Kidney tubule cell (primary cell): ENCODE results near the gene DLGAP4.

Experiments
- DNase-seq: peaks from one replicate; pipeline ENCODE4 v3.0.0-alpha.2; 2018; ENCODE audit warnings: low spot score

DLGAP4 gene

GRCh38 chr20:36308986-36309385, 2.8 kb downstream of the DLGAP4 start:
- no peak for DNase-seq

DNA sequence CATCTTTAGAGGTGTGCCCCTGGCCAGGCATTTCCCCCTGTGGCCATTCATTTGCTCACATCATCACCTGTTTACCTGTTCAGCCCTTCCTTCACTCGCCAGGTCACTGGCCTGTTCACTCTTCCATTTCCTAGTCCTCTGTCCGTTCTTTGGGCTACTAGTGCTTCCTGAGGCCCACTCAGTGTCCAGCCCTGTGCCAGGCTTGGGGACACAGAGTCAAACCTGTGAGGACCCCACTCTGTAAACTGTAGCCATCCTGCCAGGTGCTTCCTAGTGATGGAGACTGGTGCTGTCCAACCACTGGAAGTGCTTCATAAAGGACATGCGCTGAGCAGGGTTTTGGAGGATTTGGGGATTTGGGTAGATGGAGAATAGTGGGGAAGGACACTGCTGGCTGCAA, 3.5 kb downstream of the DLGAP4 start:
- DNase-seq: no peak

GRCh38 chr20:36310215-36310981, 4.3 kb downstream of the DLGAP4 start:
- DNase-seq: no peak

DNA sequence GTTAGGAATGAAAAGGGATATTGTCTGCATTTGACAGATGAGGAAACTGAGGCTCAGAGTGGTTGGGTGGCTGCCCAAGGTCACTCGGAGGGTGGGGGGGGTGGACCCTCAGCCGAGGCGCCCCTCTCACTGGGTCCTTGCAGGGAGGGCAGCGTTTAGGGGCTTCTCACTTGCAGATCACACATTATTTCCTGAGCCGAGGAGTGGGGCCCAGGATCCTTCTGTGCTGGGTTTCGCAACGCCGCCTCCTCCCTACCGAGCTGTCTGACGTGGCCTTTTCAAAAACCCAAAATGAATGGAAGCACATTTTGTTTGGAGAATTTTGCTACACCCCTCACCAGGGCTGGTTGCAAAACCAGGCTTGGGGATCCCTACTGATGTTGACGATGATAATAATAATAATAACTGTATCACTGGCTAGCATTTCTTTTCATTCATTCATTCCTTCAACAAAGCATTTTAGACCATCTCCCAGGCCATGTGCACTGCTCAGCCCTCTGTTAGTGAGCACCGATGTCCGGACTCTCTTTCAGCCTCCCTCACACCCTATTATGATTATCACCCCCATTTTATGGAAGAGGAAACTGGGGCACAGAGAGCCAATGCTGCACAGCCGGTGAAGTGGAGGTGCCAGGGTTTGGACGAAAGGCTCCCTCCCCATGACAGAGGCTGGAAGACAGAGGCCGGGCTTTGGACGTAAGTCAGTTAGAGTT, 5.2 kb downstream of the DLGAP4 start:
- no peak for DNase-seq

DNA sequence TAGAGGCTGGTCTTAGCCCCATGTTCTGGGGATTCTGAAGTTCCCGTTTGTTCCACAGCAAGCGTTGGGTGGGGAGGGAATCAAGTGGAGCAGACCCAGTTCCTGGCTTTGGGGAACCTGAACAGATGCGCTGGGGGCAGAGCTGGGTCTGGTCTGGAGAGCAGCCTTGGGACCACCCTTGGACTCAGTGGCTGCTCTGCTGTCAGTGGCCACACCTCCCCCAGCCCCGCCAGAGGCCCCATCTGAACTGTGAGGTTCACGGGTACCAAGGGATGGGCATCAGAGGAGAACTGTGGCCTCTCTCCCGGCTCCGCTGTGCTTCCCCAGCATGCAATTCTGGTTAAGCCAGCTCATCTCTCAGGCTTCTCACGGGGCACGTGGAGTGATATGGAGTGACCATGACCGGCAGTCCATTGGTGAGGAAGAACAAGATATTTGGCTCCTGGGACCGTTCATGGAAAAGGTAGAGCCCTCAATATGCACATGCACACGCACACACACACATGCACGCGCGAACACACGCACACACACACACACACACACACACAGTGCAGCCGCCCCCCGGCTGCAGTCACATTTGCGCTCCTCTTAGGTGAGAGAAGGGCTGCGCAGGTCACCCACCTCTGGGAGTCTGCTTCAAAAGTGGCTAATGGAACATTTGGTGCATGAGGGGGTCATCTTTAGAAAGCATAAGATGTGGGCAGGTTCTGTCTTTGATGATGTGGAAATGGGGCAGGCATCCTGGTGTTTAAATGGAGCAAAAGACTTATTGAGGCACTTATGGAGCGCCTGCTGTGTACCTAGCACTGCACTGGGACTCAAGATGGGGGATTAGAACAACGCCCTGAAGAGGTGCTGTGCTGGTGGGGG, 6.0 kb downstream of the DLGAP4 start:
- DNase-seq: no peak

GRCh38 chr20:36312724-36313441, 6.7 kb downstream of the DLGAP4 start:
- no peak for DNase-seq

GRCh38 chr20:36313476-36313875, 7.3 kb downstream of the DLGAP4 start:
- no peak for DNase-seq

GRCh38 chr20:36313926-36314325, 7.8 kb downstream of the DLGAP4 start:
- no peak for DNase-seq

- no peak for DNase-seq
Observed at GRCh38 chr20:36314734-36315544, 8.8 kb downstream of the DLGAP4 start.

- DNase-seq: no peak
Observed at GRCh38 chr20:36315545-36316351, 9.6 kb downstream of the DLGAP4 start.

GRCh38 chr20:36317675-36318074, 11.5 kb downstream of the DLGAP4 start:
- no peak for DNase-seq

- DNase-seq: no peak
Observed at GRCh38 chr20:36318166-36318565, 12.0 kb downstream of the DLGAP4 start.

DNA sequence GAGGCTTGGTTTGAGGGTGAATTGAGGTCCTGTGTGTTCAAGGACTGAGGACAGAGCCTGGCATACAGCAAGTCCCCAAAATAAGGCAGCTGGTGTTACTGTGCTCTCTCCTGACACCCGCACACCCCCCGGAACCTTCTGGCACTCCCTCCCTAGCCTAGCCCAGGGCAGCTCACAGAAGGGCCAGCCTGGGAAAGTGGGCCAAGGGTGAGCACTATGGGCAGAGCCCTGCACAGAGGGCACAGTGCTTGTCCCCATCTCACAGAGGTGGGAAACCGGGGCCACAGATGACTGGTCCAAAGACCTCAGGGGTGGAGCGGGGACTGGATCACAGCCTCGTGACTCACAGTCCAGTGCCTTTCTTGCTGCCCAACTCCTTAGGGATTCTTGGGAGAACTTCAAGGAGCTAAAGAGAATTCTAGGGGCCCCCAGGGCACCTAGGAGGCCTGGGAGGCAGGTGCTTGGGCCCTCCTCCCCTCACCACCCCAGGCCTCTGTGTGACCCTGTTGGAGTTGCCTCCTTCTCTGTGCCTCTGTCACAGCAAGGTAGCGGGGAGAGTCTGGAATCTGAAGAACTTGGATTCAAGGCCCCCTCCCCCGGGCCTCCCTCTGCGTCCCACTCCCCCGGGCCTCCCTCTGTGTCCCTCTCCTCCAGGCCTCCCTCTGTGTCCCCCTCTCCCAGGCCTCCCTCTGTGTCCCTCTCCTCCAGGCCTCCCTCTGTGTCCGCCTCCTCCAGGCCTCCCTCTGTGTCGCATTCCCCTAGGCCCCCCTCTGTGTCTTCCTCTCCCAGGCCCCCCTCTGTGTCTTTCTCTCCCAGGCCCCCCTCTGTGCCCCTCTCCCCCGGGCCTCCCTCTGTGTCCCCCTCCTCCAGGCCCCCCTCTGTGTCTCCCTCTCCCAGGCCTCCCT, 13.5 kb downstream of the DLGAP4 start:
- no peak for DNase-seq

GRCh38 chr20:36320261-36320897, 14.2 kb downstream of the DLGAP4 start:
- DNase-seq: no peak

DNA sequence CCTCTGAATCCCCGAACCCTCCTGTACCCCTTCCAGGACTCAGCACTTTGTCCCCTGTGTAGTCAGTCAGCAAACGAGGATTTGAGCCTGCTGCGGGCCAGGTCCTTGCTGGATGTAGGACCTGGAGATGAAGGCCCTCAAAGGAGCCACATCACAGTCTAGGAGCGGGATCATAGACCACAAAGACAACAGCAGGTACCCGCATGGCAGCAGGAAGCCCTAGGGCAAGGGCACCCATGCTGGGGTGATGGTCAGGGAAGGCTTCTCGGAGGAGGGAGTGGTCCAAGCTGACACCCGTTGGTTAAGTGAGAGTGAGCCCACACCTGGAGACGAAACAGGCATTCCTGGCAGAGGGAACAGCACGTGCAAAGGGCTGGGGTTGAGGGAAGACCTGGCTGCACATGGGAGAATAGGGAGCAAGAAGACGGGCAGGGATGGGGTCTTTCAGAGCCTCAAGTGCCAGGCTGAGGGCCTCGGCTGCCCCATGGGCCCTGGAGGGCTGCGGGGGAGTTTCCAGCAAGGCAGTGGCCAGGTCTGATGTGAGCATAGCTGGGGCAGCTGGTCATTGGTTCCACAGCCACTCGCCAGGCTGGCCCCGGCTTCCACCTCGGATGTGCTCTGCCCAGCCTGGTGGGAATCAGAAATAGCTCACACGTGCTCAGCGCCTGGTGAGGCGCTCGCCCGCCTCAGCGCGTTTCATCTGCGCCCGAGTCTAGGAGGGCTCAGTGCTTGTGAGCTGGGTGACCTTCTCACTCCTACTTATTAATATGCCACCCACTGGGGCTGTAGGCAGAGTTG, 15.0 kb downstream of the DLGAP4 start:
- DNase-seq: no peak

GRCh38 chr20:36322131-36322530, 16.0 kb downstream of the DLGAP4 start:
- DNase-seq: no peak

DNA sequence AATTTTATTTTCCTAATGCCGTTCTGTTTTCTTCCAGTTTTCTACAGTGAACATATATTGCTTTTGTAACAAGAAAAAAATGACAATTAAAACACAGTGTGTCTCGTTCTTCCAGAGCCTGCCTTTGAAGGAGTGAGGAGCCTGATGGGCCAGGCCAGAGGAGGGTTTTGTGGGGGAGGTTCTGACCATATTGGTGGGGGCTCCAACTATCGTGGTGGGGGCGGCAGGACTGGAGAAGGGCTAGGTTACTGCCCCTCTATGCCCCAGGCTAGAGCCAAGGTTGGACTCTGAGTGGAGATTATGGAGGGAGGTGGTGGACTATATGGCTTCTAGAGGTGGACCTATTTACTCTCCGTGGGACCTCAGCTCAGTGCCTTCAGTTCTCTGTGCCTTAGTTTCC, 24.0 kb downstream of the DLGAP4 start:
- no peak for DNase-seq

- no peak for DNase-seq
Observed at GRCh38 chr20:36331209-36331608, 25.1 kb downstream of the DLGAP4 start.
